Epithelial cell of proximal tubule (primary cell): ENCODE data around the gene CLTB. TPM values are rescaled to one million over a fixed set of nuclear protein-coding genes. Genes with fewer than 3 reads are reported as not detected.
"Not testable (repeated sequence)": the region's sequence is repeated elsewhere in the genome, so short reads cannot be mapped to it uniquely, and the experiment has no call there.

Experiments used
- DNase-seq: peaks from one replicate; pipeline ENCODE4 v3.0.0-alpha.2; 2011; ENCODE audit warnings: low read depth
- H3K4me3 ChIP-seq: 2 replicates; pipeline ENCODE4 v1.5.1; 2011; ENCODE audit warnings: low read depth, mild to moderate bottlenecking, low read length
- CTCF ChIP-seq: conservative IDR thresholded peaks from 2 replicates; pipeline ENCODE4 v1.5.1; 2012; ENCODE audit warnings: low read depth, mild to moderate bottlenecking, low read length
- total RNA-seq: library from RNA; depleted of rRNA; stranded (reverse); fragments of >200 nt; gene quantifications from 2 replicates; pipeline ENCODE4 v1.2.3, GENCODE V29; 2015

CLTB gene
- total RNA-seq, 1 donor from 2014 or later = 152 TPM

GRCh38 chr5:176409765-176410164 lies 6.6 kb downstream of the CLTB start:
- DNase-seq = no peak
- no peak overlapping the region for H3K4me3 ChIP-seq
- no peak for TF ChIP-seq CTCF

- TF ChIP-seq CTCF = no peak
- no peak overlapping the region for H3K4me3 ChIP-seq
- no peak for DNase-seq
Observed at GRCh38 chr5:176408590-176408989, 7.7 kb downstream of the CLTB start.

- DNase-seq = not testable (repeated sequence)
Observed at GRCh38 chr5:176408252-176408573, 8.1 kb downstream of the CLTB start.

GRCh38 chr5:176407456-176408251 lies 8.7 kb downstream of the CLTB start:
- no peak overlapping the region for H3K4me3 ChIP-seq
- DNase-seq = no peak
- TF ChIP-seq CTCF = no peak

More at GRCh38 chr5:176408252-176408573, 8.1 kb downstream of the CLTB start:
- H3K4me3 ChIP-seq = not testable (repeated sequence)

GRCh38 chr5:176406436-176407052 lies 9.8 kb downstream of the CLTB start:
- TF ChIP-seq CTCF = no peak
- no peak overlapping the region for H3K4me3 ChIP-seq
- no peak for DNase-seq

GRCh38 chr5:176405656-176406435 lies 10.5 kb downstream of the CLTB start:
- no peak for TF ChIP-seq CTCF
- no peak overlapping the region for H3K4me3 ChIP-seq
- DNase-seq = no peak
